ENCODE data around the gene VN1R5.
A peak's percentile ranks its signal among the peaks of the same experiment; 100 is the strongest.
"Not testable (repeated sequence)": the region's sequence is repeated elsewhere in the genome, so short reads cannot be mapped to it uniquely, and the experiment has no call there.

Gene VN1R5

DNA sequence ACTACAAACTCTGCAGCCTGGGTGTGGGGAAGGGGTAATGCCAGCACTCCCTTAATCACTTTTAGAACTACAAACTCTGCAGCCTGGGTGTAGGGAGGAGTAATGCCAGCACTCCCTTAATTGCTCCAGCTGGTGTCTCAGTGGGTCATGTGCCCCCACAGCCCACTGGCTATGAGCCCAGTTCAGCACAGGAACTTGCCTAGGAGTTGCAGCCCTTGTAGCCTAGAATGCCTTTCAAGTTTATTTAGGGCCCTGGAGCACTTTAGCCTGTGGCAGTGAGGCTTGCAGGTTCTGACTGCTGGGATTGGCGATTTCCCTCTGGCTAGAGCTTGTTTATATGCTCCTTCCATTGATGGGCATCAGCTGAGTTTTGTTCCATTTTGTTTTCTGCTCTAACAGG, 17.1 kb downstream of the VN1R5 start:
- DNase-seq = no peak

- DNase-seq = no peak
These were observed 18.9 kb downstream of the VN1R5 start for GRCh38 chr1:247274605-247275256.

- no peak for DNase-seq
These were observed 21.3 kb downstream of the VN1R5 start for GRCh38 chr1:247277191-247277590.

- DNase-seq = peak; percentile 17
These were observed 25.2 kb downstream of the VN1R5 start for GRCh38 chr1:247281001-247281574.

DNA sequence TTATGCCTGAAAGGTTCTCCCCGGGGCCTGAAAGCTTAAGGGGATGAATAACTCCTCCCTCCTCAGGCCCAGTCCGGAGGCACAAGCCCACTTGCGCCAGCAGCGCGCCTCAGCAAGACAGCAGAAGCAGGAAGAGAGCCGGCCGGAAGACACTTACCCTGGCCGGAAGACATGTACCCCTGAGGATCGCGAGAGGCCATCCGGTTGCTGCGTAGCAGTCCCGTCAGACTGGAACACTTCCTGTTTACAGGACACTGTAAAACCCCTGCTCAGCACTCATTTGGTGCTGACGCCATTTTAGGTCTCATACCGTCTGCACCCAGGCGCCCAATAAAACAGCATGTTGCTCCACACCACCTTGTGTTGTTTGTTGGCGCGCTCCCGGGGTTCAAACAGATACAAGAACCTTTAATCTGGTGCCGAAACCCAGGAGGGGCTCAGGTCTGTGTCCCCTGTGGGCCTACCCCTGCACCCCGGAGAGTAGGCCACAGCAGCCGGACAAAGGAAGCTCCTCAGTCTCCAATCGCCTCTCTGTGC, 30.3 kb downstream of the VN1R5 start:
- DNase-seq = no peak

DNA sequence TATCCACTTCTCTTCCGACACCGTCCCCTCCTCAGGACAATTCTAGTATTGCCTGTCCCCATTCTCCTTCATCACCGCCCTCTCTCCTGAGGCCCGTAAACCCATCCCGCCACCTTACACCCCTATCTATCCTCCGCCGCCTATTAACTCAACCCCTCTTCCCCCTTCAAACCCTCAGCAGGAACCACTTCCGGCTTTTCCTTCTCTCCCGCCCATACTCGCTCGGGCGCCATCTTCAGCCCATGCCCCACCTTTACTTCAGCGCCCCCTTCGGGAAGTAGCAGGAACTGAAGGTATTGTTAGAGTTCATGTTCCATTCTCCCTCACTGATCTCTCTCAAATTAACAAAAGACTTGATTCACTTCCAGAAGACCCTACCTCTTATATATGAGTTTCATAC, 31.6 kb downstream of the VN1R5 start:
- no peak for DNase-seq

GRCh38 chr1:247288341-247288740, 32.5 kb downstream of the VN1R5 start:
- DNase-seq = no peak

- not testable (repeated sequence) for DNase-seq
These were observed 33.5 kb downstream of the VN1R5 start for GRCh38 chr1:247289274-247289892.

DNA sequence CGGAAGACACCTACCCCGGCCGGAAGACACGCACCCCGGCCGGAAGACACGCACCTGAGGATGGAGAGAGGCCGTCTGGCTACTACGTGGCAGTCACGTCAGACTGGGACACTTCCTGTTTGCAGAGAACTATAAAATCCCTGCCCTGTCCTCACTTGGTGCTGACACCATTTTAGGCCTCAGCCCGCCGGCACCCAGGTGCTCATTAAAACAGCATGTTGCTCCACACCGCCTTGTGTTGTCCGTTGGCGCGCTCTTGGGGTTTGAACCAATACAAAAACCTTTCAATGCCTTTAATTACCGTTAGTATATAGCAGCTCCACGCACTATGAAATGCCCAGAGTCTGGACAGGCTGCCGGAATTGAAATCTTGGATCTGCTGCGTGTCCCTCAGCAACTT, 34.7 kb downstream of the VN1R5 start:
- no peak for DNase-seq

DNA sequence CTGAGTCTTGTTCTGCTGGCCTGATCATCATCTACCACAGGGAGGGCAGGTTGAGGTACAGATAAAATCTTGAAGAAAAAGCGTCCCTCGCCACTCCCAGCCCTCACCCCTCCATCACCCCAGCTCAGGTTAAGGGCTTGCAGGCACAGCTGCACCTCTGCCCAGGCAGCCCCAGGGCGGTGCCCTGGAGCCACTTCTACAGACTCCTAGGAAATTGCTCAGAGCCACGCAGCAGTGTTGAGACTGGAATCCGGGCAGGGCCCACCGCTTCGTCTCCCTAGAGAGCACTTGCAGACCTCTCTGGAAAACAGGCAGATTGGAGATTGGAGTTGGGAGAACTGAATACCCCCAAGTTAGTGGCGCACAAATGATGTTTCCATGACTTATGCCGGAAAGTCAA, 35.3 kb downstream of the VN1R5 start:
- DNase-seq = no peak

DNA sequence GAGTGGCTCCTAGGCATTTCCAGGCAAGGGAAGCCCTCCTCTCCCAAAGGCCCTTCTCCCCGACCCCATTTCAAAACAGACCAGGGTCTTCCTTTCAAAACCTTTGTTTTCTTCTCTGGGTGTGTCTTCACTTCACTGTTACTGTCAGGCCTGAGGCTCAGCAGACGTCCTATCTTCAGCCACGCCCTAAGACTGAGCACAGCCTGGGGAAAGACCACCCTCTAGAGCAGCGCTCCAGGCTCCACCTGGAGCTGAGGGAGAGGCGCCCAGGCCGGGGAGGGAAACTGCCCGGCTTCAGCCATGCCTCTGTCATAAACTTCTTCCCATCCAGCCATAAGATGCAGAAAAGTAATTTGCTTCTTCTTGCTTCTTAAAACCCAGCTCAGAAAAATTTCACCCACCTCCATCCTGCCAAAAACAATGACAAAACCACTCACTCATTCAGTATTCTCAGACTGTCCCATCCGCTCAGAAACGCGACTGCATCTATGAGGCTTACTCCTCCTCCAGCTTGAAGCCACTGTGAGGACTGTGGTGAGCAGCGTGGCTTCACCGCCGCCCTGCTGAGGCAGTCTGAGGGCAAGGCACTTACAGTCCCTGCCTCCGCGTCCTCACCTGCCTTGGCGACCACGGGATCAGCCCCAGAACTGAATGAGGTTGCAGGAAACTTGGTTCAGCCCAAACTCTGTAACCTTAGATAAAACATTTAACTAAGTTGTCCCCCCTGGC, 36.1 kb downstream of the VN1R5 start:
- no peak for DNase-seq

- DNase-seq = peak; percentile 39
These were observed 37.2 kb downstream of the VN1R5 start for GRCh38 chr1:247293047-247293446.

DNA sequence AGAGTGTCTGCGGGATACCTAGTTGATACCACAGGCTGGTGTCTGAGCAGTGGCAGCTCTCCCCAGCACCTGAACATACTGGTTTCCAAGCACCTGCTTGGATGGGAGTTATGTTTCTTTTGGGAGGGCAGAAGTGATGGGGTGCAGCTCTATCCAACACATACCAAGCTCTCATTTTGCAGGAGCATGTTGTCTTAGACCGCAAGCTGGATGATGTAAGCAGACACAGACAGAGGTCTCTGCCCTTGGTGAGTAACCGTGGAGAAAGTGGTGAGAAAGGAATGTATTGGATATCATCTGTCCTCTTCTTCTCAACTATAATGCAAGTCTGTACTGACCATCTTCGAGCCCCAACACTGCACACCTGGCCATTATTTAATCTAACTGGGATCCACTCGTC, 38.4 kb downstream of the VN1R5 start:
- peak; percentile 77 for DNase-seq

DNA sequence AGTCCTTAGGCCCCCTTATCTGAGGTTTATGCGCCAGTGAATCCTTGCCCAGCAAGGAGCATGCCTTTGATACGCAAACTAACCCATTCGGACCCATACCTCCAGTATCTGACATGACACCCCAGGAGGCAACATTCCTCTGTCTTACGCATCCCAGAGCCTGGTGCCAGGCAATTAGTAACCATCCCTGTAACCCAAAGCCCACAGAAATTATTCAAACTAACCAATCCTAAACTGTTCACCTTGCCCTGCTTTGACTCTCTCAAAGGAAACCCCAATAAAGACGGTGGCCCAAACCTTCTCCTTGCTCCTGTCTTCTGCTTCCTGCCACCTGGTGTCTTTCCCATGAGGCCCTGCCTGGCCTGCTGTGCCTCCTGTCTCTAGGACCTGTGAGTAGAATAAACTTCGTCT, 39.4 kb downstream of the VN1R5 start:
- DNase-seq = peak; percentile 66

- no peak for DNase-seq
These were observed 39.9 kb downstream of the VN1R5 start for GRCh38 chr1:247295746-247296145.

GRCh38 chr1:247296599-247297180, 40.8 kb downstream of the VN1R5 start:
- DNase-seq = no peak

- no peak for DNase-seq
These were observed 41.6 kb downstream of the VN1R5 start for GRCh38 chr1:247297263-247298123.

DNA sequence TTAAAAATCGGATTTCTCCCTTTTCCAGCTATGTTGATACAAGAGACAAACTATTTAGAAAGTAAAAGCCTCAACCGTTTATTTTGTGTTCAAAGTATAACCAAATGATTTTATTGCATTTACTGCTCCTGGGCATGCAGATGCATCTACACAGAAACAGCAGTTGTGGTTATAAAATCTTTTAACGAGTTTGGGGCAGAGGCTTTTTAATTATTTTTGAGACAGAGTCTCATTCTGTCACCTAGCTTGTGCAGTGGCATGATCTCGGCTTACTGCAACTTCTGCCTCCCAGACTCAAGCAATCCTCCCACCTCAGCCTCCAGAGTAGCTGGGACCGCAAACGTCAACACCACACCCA, 42.2 kb downstream of the VN1R5 start:
- DNase-seq = no peak

- DNase-seq = no peak
These were observed 42.8 kb downstream of the VN1R5 start for GRCh38 chr1:247298701-247299100.

DNA sequence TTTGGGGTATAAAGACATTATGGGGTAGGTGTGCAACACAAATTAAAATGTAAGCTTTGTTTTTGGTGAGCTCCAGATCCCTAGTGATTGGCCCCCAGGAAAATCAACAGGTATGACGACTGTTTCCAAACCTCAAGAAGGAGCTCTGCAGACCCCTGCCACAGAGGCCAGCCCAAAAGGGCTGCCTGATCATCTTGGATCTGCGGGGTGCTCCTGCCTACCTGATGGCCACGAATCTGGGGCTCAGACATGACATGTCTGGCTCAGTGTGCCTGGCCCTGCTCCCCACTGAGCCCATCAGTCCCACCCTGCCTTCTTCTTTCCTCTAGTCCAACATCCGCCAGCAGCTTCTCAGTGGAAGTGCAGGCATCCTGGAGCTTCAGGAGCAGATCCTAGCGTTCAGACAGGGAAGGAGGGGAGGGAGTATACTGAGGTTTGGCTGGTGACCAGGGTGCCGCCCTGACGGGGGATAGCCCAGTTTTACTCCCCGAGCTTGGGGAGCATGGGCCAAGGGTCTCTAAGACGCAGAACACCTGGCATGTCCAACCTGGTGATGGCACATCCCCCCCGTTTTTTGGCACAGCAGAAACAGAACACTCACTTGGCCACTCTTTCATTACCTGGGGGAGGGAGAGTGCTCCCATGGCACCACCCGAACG, 44.0 kb downstream of the VN1R5 start:
- DNase-seq = no peak

- no peak for DNase-seq
These were observed 44.8 kb downstream of the VN1R5 start for GRCh38 chr1:247300491-247301175.
